GM12878 (cell line): ENCODE data around the gene NPTX1. TPM values are rescaled to one million over a fixed set of nuclear protein-coding genes. Genes with fewer than 3 reads are reported as not detected.

Experiments used
- ATAC-seq: fragments of 200-7000 bp; cut with Tn5 transposase; 3 replicates; pipeline ENCODE4 v1.9.1; 2020; ENCODE audit warnings: mild to moderate bottlenecking, moderate library complexity
- BruUV-seq: library from RNA; stranded (reverse); fragments of 400-500 nt; replicated peaks from 2 replicates; lab custom pipeline; 2021; lab: Mats Ljungman, UMichigan
- CTCF ChIA-PET: fragments of 300-600 bp; sonication (Branson Sonifier 250); formaldehyde crosslinking; extraction: SDS; loops from one replicate; lab custom pipeline; 2021; ENCODE audit warnings: inconsistent platforms; lab: Yijun Ruan, JAX
- POLR2A ChIA-PET: fragments of 350-600 bp; formaldehyde crosslinking; extraction: SDS; loops from one replicate; lab custom pipeline; 2021; ENCODE audit warnings: inconsistent platforms; lab: Charles Lee
- RAD21 ChIA-PET: fragments of 300-600 bp; sonication (Branson Sonifier 250); formaldehyde crosslinking; loops from one replicate; lab custom pipeline; 2023; ENCODE audit warnings: antibody characterized with exemption; ENCODE audit not compliant: unreplicated experiment; lab: Charles Lee
- SMC1A ChIA-PET: fragments of 300-600 bp; sonication (Branson Sonifier 250); formaldehyde crosslinking; loops from one replicate; lab custom pipeline; 2023; ENCODE audit not compliant: unreplicated experiment, uncharacterized antibody; lab: Charles Lee
- DNase-seq: peaks from one replicate; pipeline ENCODE4 v3.0.0-alpha.2; 2011; ENCODE audit warnings: low read depth, low spot score
- FAIRE-seq: peaks from 3 replicates; lab custom pipeline; 2011; peaks lifted over from hg19 to GRCh38; lab: Jason Lieb, UNC
- H2AFZ ChIP-seq: 2 replicates; pipeline ENCODE4 v1.6.0; 2011; ENCODE audit warnings: low read depth, low read length, control low read depth; ENCODE audit not compliant: control insufficient read depth
- H3K27ac ChIP-seq: 2 replicates; pipeline ENCODE4 v1.5.1; 2011; ENCODE audit warnings: control low read depth; ENCODE audit not compliant: control insufficient read depth, insufficient read depth
- H3K27me3 ChIP-seq, 2 experiments: replicated peaks in 1 of 2; 2 replicates each; pipeline versions ENCODE4 v1.6.0 to v1.6.1; 2011; ENCODE audit warnings: low read length in 1 of 2; ENCODE audit not compliant: control insufficient read depth in 2 of 2, insufficient read depth in 2 of 2
- H3K36me3 ChIP-seq, 2 experiments: 2 replicates each; pipeline ENCODE4 v1.5.1; 2011; ENCODE audit warnings: low read length in 1 of 2; ENCODE audit not compliant: control insufficient read depth in 2 of 2, insufficient read depth in 2 of 2
- H3K4me1 ChIP-seq: 2 replicates; pipeline ENCODE4 v1.6.1; 2011; ENCODE audit warnings: mild to moderate bottlenecking, low read length, moderate library complexity, mixed read lengths; ENCODE audit not compliant: control insufficient read depth, insufficient read depth
- H3K4me2 ChIP-seq: 2 replicates; pipeline ENCODE4 v1.6.0; 2011; ENCODE audit warnings: control low read depth; ENCODE audit not compliant: control insufficient read depth, insufficient read depth
- H3K4me3 ChIP-seq: fragments of 200-600 bp; sonication (generic); 2 replicates; pipeline ENCODE4 v1.5.1; 2016
- H3K79me2 ChIP-seq: 2 replicates; pipeline ENCODE4 v1.6.0; 2011; ENCODE audit warnings: low read length; ENCODE audit not compliant: control insufficient read depth, insufficient read depth
- H3K9ac ChIP-seq: 2 replicates; pipeline ENCODE4 v1.8.0; 2011; ENCODE audit warnings: low read length, control low read depth, mixed read lengths; ENCODE audit not compliant: control insufficient read depth, insufficient read depth
- H3K9me3 ChIP-seq: replicated peaks from 3 replicates; pipeline ENCODE4 v1.5.1; 2011; ENCODE audit warnings: mild to moderate bottlenecking, low read length; ENCODE audit not compliant: control insufficient read depth, insufficient read depth
- H4K20me1 ChIP-seq: 2 replicates; pipeline ENCODE4 v1.6.0; 2011; ENCODE audit not compliant: control insufficient read depth, insufficient read depth
- BCL3 ChIP-seq: IDR thresholded peaks from 2 replicates; pipeline ENCODE4 v1.6.1; 2011; ENCODE audit warnings: borderline replicate concordance, low read depth, mild to moderate bottlenecking, moderate library complexity, low read length; ENCODE audit not compliant: insufficient read depth, poor library complexity, severe bottlenecking
- EZH2 ChIP-seq: IDR thresholded peaks from 2 replicates; pipeline ENCODE4 v1.6.1; 2012; ENCODE audit warnings: low read depth, mild to moderate bottlenecking, control low read depth, inconsistent platforms, low read length, borderline replicate concordance; ENCODE audit not compliant: control insufficient read depth
- WGBS: methylation state at CpG from one replicate; pipeline ENCODE4 v1.1.6; 2016; ENCODE audit warnings: low lambda C conversion rate; ENCODE audit not compliant: insufficient replicate concordance, insufficient coverage; ENCODE audit errors: missing lambda C conversion rate; 5-methylcytosine and 5-hydroxymethylcytosine counted together
- in situ Hi-C: fragments of 300-500 bp; cut with MboI; formaldehyde crosslinking; loops from 9 replicates; pipeline ENCODE4 v1.14.3; 2018; ENCODE audit warnings: mixed read lengths
- intact Hi-C: fragments of 100-400 bp; cut with micrococcal nuclease; formaldehyde crosslinking; loops from one replicate; pipeline ENCODE4 v1.14.2; 2022; ENCODE audit not compliant: unreplicated experiment
- polyA plus RNA-seq, 11 experiments: library from polyadenylated mRNA; depleted of rRNA in 4 of 11; unstranded in 6 of 11; stranded (reverse) in 5 of 11; fragments of >200 nt; fragmentation: Nextera tagmentation in 4 of 11; fragmentation: Illumina TruSeq in 1 of 11; extraction: Ambion mirVana in 4 of 11; extraction: Trizol in 1 of 11; gene quantifications; 1 replicate in 1 of 11; 2 replicates in 10 of 11; pipeline versions ENCODE4 v1.2.1 to v1.2.3, GENCODE V29; 2011 to 2016; ENCODE audit warnings: inconsistent platforms in 2 of 11, missing spikeins in 2 of 11, low read depth in 1 of 11
- total RNA-seq, 4 experiments: library from RNA; depleted of rRNA in 3 of 4; stranded (reverse); fragments of >200 nt in 3 of 4; fragmentation: Illumina TruSeq in 1 of 4; extraction: Trizol in 1 of 4; gene quantifications; 2 replicates each; pipeline versions ENCODE4 v1.2.1 to v1.2.3, GENCODE V29; 2013 to 2021

Gene NPTX1
- total and polyA plus RNA-seq, 10 of the 15 experiments (the other 5 are each of a cell fraction or from before 2014, with no cell fraction given): not detected

- no peak; the same call in 2 of the 3 replicates for ATAC-seq
- H3K27ac ChIP-seq: no peak overlapping the region
- ChIA-PET POLR2A (no interaction called here), SMC1A (no interaction called here), CTCF (no interaction called here), RAD21 (no interaction called here)
- no peak for DNase-seq
- H2AFZ ChIP-seq: no peak overlapping the region
- no peaks in the 10 kb centered on the region for H3K9me3 ChIP-seq
- H3K4me3 ChIP-seq: no peak overlapping the region
- no peak overlapping the region for H3K9ac ChIP-seq
- no TSS peak for BruUV-seq
- H3K4me1 ChIP-seq: no peaks in the 10 kb centered on the region
- in situ Hi-C loops (no loop called here), intact Hi-C loops (loop anchor here (5.0 kb wide), 1 partner anchor 100 kb away; no protein-coding TSS in a partner anchor)
- no peaks in the 10 kb centered on the region for H4K20me1 ChIP-seq
- no peak for TF ChIP-seq BCL3
- TF ChIP-seq EZH2: peak; percentile 58; the same call in 1 of the 2 replicates
- peak overlapping the region; percentile 22; the same call in 1 of the 2 replicates for H3K4me2 ChIP-seq
- no peaks in the 10 kb centered on the region for H3K36me3 ChIP-seq
- no peaks in the 10 kb centered on the region for H3K79me2 ChIP-seq
- FAIRE-seq: no peak
- WGBS: 3% methylated on average over 45 of the region's 84 CpGs
- H3K27me3 ChIP-seq: peaks cover 7 to 22% of the 10 kb centered on the region in 2 experiments
Measured at GRCh38 chr17:80476877-80477646, 655 bp upstream of the NPTX1 start.
